ENCODE data around the gene FAM193A.

FAM193A gene

DNA sequence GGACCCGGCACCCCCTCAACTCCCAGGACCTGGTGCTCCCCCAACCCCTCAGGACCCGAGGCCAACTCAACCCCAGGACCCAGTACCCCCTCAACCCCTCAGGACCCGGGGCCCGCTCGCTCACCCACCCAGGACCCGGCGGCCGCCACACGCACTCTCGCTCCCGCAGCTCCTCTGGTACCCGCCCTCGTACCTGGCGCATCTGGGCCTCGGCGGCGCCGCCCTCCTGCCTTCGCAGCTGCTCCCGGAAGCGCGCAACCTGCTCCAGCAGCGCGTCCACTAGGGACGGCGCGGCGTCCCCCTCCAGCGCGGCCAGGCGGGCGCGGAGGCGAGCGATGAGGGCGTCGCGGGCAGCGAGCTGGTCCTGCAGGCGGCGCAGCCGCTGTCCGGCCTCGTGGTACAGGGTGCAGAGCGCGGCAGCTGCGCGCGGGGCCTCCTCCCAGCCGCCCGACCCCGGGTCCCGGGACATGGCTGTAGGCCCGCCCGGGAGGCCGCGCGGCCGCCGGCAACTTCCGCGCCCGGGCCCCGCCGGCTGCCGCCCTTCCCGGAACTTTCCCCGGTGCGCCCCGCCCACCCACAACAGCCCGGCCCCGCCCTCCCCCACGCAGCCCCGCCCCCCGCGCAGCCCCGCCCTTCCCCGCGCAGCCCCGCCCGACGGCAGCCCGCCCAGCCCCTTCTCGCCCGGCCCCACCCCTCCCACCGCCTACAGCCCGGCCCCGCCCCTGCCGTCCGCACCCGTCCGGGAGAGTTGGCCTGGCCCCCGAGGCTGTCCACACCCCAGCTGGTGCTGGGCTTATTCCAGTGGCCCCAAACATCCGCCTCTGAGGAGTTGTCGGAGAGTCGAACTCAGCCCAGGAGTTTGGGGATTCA, 219.6 kb downstream of the FAM193A start, which contains the start of gene TNIP2:
TSS of gene TNIP2 (minus strand) at position 516 of the 870 bp plus-strand sequence. CDS start at position 469, 47 bp downstream.
- peak; percentile 87 for ATAC-seq

GRCh38 chr4:2756691-2757350, 220.4 kb downstream of the FAM193A start:
- TF ChIP-seq ISL1 (CRISPR knock-in tag; IDR thresholded peaks at IDR 0.05), result no peak
- TF ChIP-seq TCF4 (CRISPR knock-in tag; IDR thresholded peaks at IDR 0.05; ENCODE audit: borderline replicate concordance), result no peak
- no peak for TF ChIP-seq TOX (CRISPR knock-in tag; IDR thresholded peaks at IDR 0.05; ENCODE audit: borderline replicate concordance)
- TF ChIP-seq ESRRG (CRISPR knock-in tag; IDR thresholded peaks at IDR 0.05), result no peak
- TF ChIP-seq ZNF8 (CRISPR knock-in tag; IDR thresholded peaks at IDR 0.05), result no peak
- ATAC-seq, result no peak

More for the DNA sequence above, 219.6 kb downstream of the FAM193A start, which contains the start of gene TNIP2:
- TF ChIP-seq CSRNP3 (CRISPR knock-in tag; IDR thresholded peaks at IDR 0.05) (no peak), BACH2 (CRISPR knock-in tag; IDR thresholded peaks at IDR 0.05; ENCODE audit: borderline replicate concordance) (no peak), ESRRG (CRISPR knock-in tag; IDR thresholded peaks at IDR 0.05) (no peak), ZFP3 (CRISPR knock-in tag; IDR thresholded peaks at IDR 0.05) (no peak), TOX (CRISPR knock-in tag; IDR thresholded peaks at IDR 0.05; ENCODE audit: borderline replicate concordance) (no peak)
- TF ChIP-seq, protein P1, sequence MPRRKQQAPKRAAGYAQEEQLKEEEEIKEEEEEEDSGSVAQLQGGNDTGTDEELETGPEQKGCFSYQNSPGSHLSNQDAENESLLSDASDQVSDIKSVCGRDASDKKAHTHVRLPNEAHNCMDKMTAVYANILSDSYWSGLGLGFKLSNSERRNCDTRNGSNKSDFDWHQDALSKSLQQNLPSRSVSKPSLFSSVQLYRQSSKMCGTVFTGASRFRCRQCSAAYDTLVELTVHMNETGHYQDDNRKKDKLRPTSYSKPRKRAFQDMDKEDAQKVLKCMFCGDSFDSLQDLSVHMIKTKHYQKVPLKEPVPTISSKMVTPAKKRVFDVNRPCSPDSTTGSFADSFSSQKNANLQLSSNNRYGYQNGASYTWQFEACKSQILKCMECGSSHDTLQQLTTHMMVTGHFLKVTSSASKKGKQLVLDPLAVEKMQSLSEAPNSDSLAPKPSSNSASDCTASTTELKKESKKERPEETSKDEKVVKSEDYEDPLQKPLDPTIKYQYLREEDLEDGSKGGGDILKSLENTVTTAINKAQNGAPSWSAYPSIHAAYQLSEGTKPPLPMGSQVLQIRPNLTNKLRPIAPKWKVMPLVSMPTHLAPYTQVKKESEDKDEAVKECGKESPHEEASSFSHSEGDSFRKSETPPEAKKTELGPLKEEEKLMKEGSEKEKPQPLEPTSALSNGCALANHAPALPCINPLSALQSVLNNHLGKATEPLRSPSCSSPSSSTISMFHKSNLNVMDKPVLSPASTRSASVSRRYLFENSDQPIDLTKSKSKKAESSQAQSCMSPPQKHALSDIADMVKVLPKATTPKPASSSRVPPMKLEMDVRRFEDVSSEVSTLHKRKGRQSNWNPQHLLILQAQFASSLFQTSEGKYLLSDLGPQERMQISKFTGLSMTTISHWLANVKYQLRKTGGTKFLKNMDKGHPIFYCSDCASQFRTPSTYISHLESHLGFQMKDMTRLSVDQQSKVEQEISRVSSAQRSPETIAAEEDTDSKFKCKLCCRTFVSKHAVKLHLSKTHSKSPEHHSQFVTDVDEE (CRISPR knock-in tag; IDR thresholded peaks at IDR 0.05), result peak; percentile 74; the same call in 1 of the 2 replicates
- TF ChIP-seq, protein P2, sequence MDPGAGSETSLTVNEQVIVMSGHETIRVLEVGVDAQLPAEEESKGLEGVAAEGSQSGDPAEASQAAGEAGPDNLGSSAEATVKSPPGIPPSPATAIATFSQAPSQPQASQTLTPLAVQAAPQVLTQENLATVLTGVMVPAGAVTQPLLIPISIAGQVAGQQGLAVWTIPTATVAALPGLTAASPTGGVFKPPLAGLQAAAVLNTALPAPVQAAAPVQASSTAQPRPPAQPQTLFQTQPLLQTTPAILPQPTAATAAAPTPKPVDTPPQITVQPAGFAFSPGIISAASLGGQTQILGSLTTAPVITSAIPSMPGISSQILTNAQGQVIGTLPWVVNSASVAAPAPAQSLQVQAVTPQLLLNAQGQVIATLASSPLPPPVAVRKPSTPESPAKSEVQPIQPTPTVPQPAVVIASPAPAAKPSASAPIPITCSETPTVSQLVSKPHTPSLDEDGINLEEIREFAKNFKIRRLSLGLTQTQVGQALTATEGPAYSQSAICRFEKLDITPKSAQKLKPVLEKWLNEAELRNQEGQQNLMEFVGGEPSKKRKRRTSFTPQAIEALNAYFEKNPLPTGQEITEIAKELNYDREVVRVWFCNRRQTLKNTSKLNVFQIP (CRISPR knock-in tag; IDR thresholded peaks at IDR 0.05; ENCODE audit: borderline replicate concordance, low read depth), result no peak

DNA sequence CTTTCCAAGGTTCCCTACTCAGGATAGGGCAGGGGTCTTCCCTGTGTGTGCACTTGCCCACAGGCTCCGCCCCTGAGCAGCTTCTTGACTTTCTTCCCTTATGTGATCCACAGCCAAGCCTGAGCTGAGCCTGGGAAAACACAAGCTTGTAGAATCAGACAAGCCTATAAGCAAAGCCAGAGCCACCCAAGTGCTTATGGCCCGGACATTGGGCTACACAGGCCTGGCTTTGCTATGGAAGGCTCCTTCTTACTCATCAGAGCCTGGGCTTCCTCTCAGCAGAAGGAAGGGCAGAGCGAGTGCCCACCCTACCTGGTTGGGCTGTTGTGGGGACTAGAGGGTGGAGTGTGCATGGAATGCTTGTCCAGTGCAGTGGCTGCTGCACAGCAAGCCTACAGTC, 221.0 kb downstream of the FAM193A start:
- no peak for TF ChIP-seq CSRNP3 (CRISPR knock-in tag; IDR thresholded peaks at IDR 0.05)
- TF ChIP-seq ZFP3 (CRISPR knock-in tag; IDR thresholded peaks at IDR 0.05), result no peak
- TF ChIP-seq TCF4 (CRISPR knock-in tag; IDR thresholded peaks at IDR 0.05; ENCODE audit: borderline replicate concordance), result no peak
- TF ChIP-seq PPARA (CRISPR knock-in tag; IDR thresholded peaks at IDR 0.05; ENCODE audit: borderline replicate concordance), result no peak
- TF ChIP-seq CSDC2 (CRISPR knock-in tag; IDR thresholded peaks at IDR 0.05), result no peak
- no peak for TF ChIP-seq BACH2 (CRISPR knock-in tag; IDR thresholded peaks at IDR 0.05; ENCODE audit: borderline replicate concordance)
- TF ChIP-seq TOX (CRISPR knock-in tag; IDR thresholded peaks at IDR 0.05; ENCODE audit: borderline replicate concordance), result no peak
- no peak for TF ChIP-seq ZC3H10 (CRISPR knock-in tag; IDR thresholded peaks at IDR 0.05)
- TF ChIP-seq, protein P3, sequence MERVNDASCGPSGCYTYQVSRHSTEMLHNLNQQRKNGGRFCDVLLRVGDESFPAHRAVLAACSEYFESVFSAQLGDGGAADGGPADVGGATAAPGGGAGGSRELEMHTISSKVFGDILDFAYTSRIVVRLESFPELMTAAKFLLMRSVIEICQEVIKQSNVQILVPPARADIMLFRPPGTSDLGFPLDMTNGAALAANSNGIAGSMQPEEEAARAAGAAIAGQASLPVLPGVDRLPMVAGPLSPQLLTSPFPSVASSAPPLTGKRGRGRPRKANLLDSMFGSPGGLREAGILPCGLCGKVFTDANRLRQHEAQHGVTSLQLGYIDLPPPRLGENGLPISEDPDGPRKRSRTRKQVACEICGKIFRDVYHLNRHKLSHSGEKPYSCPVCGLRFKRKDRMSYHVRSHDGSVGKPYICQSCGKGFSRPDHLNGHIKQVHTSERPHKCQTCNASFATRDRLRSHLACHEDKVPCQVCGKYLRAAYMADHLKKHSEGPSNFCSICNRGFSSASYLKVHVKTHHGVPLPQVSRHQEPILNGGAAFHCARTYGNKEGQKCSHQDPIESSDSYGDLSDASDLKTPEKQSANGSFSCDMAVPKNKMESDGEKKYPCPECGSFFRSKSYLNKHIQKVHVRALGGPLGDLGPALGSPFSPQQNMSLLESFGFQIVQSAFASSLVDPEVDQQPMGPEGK (CRISPR knock-in tag; IDR thresholded peaks at IDR 0.05; ENCODE audit: borderline replicate concordance), result no peak
- no peak for TF ChIP-seq ZNF565 (CRISPR knock-in tag; conservative IDR thresholded peaks at IDR 0.05; ENCODE audit: low read depth)
- no peak for TF ChIP-seq ZNF8 (CRISPR knock-in tag; IDR thresholded peaks at IDR 0.05)
- no peak for TF ChIP-seq SNAI2 (CRISPR knock-in tag; IDR thresholded peaks at IDR 0.05)
- TF ChIP-seq ESRRG (CRISPR knock-in tag; IDR thresholded peaks at IDR 0.05), result no peak
- no peak for TF ChIP-seq ZNF70 (CRISPR knock-in tag; IDR thresholded peaks at IDR 0.05)
- no peak for ATAC-seq
